HepG2 (cell line): Measurements from ENCODE around the gene TMEM167A. TPM values are rescaled to one million over a fixed set of nuclear protein-coding genes. Genes with fewer than 3 reads are reported as not detected.

Source experiments
- ADNP ChIP-seq: sonication (generic); formaldehyde crosslinking; IDR thresholded peaks from 2 replicates; pipeline ENCODE4 v1.4.0; 2020; ENCODE audit warnings: missing genetic modification reagents
- HMG20B ChIP-seq: conservative IDR thresholded peaks from 2 replicates; pipeline ENCODE4 v1.6.1; 2016; ENCODE audit warnings: missing genetic modification reagents, missing compliant biosample characterization
- IRF2 ChIP-seq: IDR thresholded peaks from 2 replicates; pipeline ENCODE4 v1.6.1; 2018; ENCODE audit warnings: missing genetic modification reagents, missing compliant biosample characterization
- KAT2B ChIP-seq: fragments of 150-350 bp; IDR thresholded peaks from 2 replicates; pipeline ENCODE4 v1.6.1; 2014; ENCODE audit warnings: low read depth, low read length, borderline replicate concordance
- MLX ChIP-seq: IDR thresholded peaks from 2 replicates; pipeline ENCODE4 v1.6.1; 2016
- RARG ChIP-seq: sonication (generic); formaldehyde crosslinking; IDR thresholded peaks from 2 replicates; pipeline ENCODE4 v1.4.0; 2020; ENCODE audit warnings: low read depth, mild to moderate bottlenecking, missing genetic modification reagents
- SIX4 ChIP-seq: sonication (generic); formaldehyde crosslinking; IDR thresholded peaks from 2 replicates; pipeline ENCODE4 v1.4.0; 2020; ENCODE audit warnings: missing genetic modification reagents
- SMARCC2 ChIP-seq: fragments of 450-650 bp; IDR thresholded peaks from 2 replicates; pipeline ENCODE4 v1.6.1; 2017; ENCODE audit warnings: antibody characterized with exemption, mild to moderate bottlenecking
- STAT6 ChIP-seq: sonication (generic); formaldehyde crosslinking; IDR thresholded peaks from 2 replicates; pipeline ENCODE4 v1.4.0; 2020; ENCODE audit warnings: missing genetic modification reagents, mild to moderate bottlenecking, borderline replicate concordance
- ZBTB40 ChIP-seq, 2 experiments: fragments of 450-650 bp in 1 of 2; sonication (generic) in 1 of 2; formaldehyde crosslinking in 1 of 2; IDR thresholded peaks; 2 replicates each; pipeline versions ENCODE4 v1.6.1 to v1.8.0; 2016 to 2022; ENCODE audit warnings: antibody characterized with exemption in 1 of 2, mild to moderate bottlenecking in 1 of 2, missing genetic modification reagents in 1 of 2
- ZFP37 ChIP-seq: sonication (generic); formaldehyde crosslinking; IDR thresholded peaks from 2 replicates; pipeline ENCODE4 v1.4.0; 2020; ENCODE audit warnings: missing genetic modification reagents, borderline replicate concordance
- ZNF160 ChIP-seq: sonication (generic); formaldehyde crosslinking; IDR thresholded peaks from 2 replicates; pipeline ENCODE4 v1.8.0; 2022; ENCODE audit warnings: mild to moderate bottlenecking, inconsistent platforms, missing genetic modification reagents
- ZNF331 ChIP-seq: sonication (generic); formaldehyde crosslinking; IDR thresholded peaks from 2 replicates; pipeline ENCODE4 v1.4.0; 2020; ENCODE audit warnings: missing genetic modification reagents
- ZNF891 ChIP-seq: sonication (generic); formaldehyde crosslinking; IDR thresholded peaks from 2 replicates; pipeline ENCODE4 v1.5.0; 2020; ENCODE audit warnings: mild to moderate bottlenecking, missing genetic modification reagents
- polyA plus RNA-seq, 8 experiments: library from polyadenylated mRNA; depleted of rRNA in 3 of 8; stranded (reverse) in 7 of 8; unstranded in 1 of 8; fragments of >200 nt; fragmentation: Illumina TruSeq in 4 of 8; extraction: Trizol in 4 of 8; gene quantifications; 2 replicates each; pipeline versions ENCODE4 v1.2.1 to v1.2.3, GENCODE V29; 2011 to 2016; ENCODE audit warnings: low read depth in 4 of 8, missing spikeins in 1 of 8, mixed read lengths in 1 of 8; ENCODE audit not compliant: insufficient read depth in 1 of 8
- total RNA-seq, 5 experiments: library from RNA; depleted of rRNA; stranded (reverse); fragments of >200 nt; fragmentation: Illumina TruSeq; extraction: Trizol; gene quantifications; 2 replicates each; pipeline ENCODE4 v1.2.3, GENCODE V29; 2016; ENCODE audit warnings: low read depth in 1 of 5
- TF ChIP-seq, protein P1 (sequence below): sonication (generic); formaldehyde crosslinking; IDR thresholded peaks from 2 replicates; pipeline ENCODE4 v1.8.0; 2022; ENCODE audit warnings: missing genetic modification reagents, mild to moderate bottlenecking, moderate library complexity, borderline replicate concordance

The TMEM167A gene
- total and polyA plus RNA-seq, 2 of the 13 experiments (the other 11 are each of a cell fraction or from before 2014, with no cell fraction given) = 47.0 to 78.7 TPM

GRCh38 chr5:83124593-83124992, 47.4 kb upstream of the TMEM167A start (continued):
- TF ChIP-seq STAT6 (0 out of 2 replicates have a peak, but pooled peaks have one; percentile 73), ZNF160 (CRISPR knock-in tag) (no peak), KAT2B (no peak), ADNP (no peak), SMARCC2 (peak; percentile 92), SIX4 (CRISPR knock-in tag) (peak; percentile 79; the same call in 1 of the 2 replicates), ZNF331 (CRISPR knock-in tag) (peak; percentile 69; the same call in 1 of the 2 replicates), ZFP37 (CRISPR knock-in tag) (no peak), HMG20B (CRISPR knock-in tag) (peak; percentile 97), ZBTB40 (IDR thresholded peaks at IDR 0.05) (peak; percentile 57), ZBTB40 (CRISPR knock-in tag; IDR thresholded peaks at IDR 0.05) (peak; percentile 83; the same call in 1 of the 2 replicates), IRF2 (peak; percentile 63; the same call in 1 of the 2 replicates), RARG (CRISPR knock-in tag) (no peak), MLX (CRISPR knock-in tag) (peak; percentile 65; the same call in 1 of the 2 replicates), ZNF891 (no peak)
- TF ChIP-seq, protein P1, sequence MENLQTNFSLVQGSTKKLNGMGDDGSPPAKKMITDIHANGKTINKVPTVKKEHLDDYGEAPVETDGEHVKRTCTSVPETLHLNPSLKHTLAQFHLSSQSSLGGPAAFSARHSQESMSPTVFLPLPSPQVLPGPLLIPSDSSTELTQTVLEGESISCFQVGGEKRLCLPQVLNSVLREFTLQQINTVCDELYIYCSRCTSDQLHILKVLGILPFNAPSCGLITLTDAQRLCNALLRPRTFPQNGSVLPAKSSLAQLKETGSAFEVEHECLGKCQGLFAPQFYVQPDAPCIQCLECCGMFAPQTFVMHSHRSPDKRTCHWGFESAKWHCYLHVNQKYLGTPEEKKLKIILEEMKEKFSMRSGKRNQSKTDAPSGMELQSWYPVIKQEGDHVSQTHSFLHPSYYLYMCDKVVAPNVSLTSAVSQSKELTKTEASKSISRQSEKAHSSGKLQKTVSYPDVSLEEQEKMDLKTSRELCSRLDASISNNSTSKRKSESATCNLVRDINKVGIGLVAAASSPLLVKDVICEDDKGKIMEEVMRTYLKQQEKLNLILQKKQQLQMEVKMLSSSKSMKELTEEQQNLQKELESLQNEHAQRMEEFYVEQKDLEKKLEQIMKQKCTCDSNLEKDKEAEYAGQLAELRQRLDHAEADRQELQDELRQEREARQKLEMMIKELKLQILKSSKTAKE (CRISPR knock-in tag) = peak; percentile 78
